Fibroblast of lung (primary cell): ENCODE data around the gene TSC22D2. TPM values are rescaled to one million over a fixed set of nuclear protein-coding genes. Genes with fewer than 3 reads are reported as not detected.

ENCODE experiments used
- DNase-seq, 2 donors: peaks; one replicate each; pipeline versions ENCODE4 v3.0.0 to v3.0.0-alpha.2; 2010; ENCODE audit warnings: low read depth in 2 of 2
- H2AFZ ChIP-seq: 2 replicates; pipeline ENCODE4 v1.5.1; 2012; ENCODE audit warnings: low read length, control low read depth, inconsistent platforms
- H3K27ac ChIP-seq: 2 replicates; pipeline ENCODE4 v1.5.1; 2011; ENCODE audit warnings: low read length, control low read depth; ENCODE audit not compliant: insufficient read depth
- H3K27me3 ChIP-seq: 2 replicates; pipeline ENCODE4 v1.5.1; 2011; ENCODE audit warnings: mild to moderate bottlenecking, low read length; ENCODE audit not compliant: control insufficient read depth, insufficient read depth
- H3K36me3 ChIP-seq: 2 replicates; pipeline ENCODE4 v1.5.1; 2011; ENCODE audit warnings: low read length; ENCODE audit not compliant: control insufficient read depth, insufficient read depth
- H3K4me1 ChIP-seq: 2 replicates; pipeline ENCODE4 v1.5.1; 2011; ENCODE audit warnings: low read length; ENCODE audit not compliant: control insufficient read depth, insufficient read depth; ENCODE audit errors: extremely low read depth
- H3K4me2 ChIP-seq: 2 replicates; pipeline ENCODE4 v1.5.1; 2011; ENCODE audit warnings: low read length, control low read depth; ENCODE audit not compliant: insufficient read depth; ENCODE audit errors: extremely low read depth
- H3K4me3 ChIP-seq, 4 experiments: fragments of 200-600 bp in 1 of 4; sonication (generic) in 1 of 4; replicated peaks in 1 of 4; 2 replicates each; pipeline ENCODE4 v1.5.1; 2011 to 2016; ENCODE audit warnings: low read length in 4 of 4, low read depth in 3 of 4, mild to moderate bottlenecking in 3 of 4, control low read depth in 2 of 4, inconsistent platforms in 1 of 4, mixed read lengths in 1 of 4; ENCODE audit not compliant: insufficient read depth in 1 of 4; ENCODE audit errors: control extremely low read depth in 1 of 4
- H3K79me2 ChIP-seq: 2 replicates; pipeline ENCODE4 v1.5.1; 2012; ENCODE audit warnings: mild to moderate bottlenecking, low read length, inconsistent platforms; ENCODE audit not compliant: control insufficient read depth, insufficient read depth
- H3K9ac ChIP-seq: 2 replicates; pipeline ENCODE4 v1.5.1; 2011; ENCODE audit warnings: mild to moderate bottlenecking, low read length, control low read depth; ENCODE audit not compliant: insufficient read depth
- H3K9me3 ChIP-seq: 2 replicates; pipeline ENCODE4 v1.5.1; 2012; ENCODE audit warnings: low read depth, low read length; ENCODE audit not compliant: control insufficient read depth, insufficient read depth
- H4K20me1 ChIP-seq: 2 replicates; pipeline ENCODE4 v1.5.1; 2011; ENCODE audit warnings: low read length; ENCODE audit not compliant: control insufficient read depth, insufficient read depth; ENCODE audit errors: extremely low read depth
- CTCF ChIP-seq, 2 donors: IDR thresholded peaks in 1 of 2; conservative IDR thresholded peaks in 1 of 2; 1 replicate in 1 of 2; 2 replicates in 1 of 2; pipeline ENCODE4 v1.5.1; 2011 to 2012; ENCODE audit warnings: low read length in 2 of 2, control low read depth in 1 of 2, inconsistent platforms in 1 of 2, low read depth in 1 of 2, mild to moderate bottlenecking in 1 of 2
- EZH2 ChIP-seq: IDR thresholded peaks from 2 replicates; pipeline ENCODE4 v1.5.1; 2012; ENCODE audit warnings: low read length, control low read depth, mild to moderate bottlenecking; ENCODE audit errors: missing control alignments
- polyA plus RNA-seq, 2 donors: library from polyadenylated mRNA; depleted of rRNA in 1 of 2; stranded (reverse) in 1 of 2; unstranded in 1 of 2; fragments of >200 nt; gene quantifications; 2 replicates each; pipeline ENCODE4 v1.2.1, GENCODE V29; 2011 to 2012; ENCODE audit warnings: missing spikeins in 1 of 2
- total RNA-seq: library from RNA; depleted of rRNA; stranded (reverse); fragments of >200 nt; gene quantifications from 2 replicates; pipeline ENCODE4 v1.2.1, GENCODE V29; 2014

TSC22D2 gene
- total and polyA plus RNA-seq, 2 donors (not counting 1 experiment from before 2014, with no cell fraction given), result 23.6 to 29.3 TPM

DNA sequence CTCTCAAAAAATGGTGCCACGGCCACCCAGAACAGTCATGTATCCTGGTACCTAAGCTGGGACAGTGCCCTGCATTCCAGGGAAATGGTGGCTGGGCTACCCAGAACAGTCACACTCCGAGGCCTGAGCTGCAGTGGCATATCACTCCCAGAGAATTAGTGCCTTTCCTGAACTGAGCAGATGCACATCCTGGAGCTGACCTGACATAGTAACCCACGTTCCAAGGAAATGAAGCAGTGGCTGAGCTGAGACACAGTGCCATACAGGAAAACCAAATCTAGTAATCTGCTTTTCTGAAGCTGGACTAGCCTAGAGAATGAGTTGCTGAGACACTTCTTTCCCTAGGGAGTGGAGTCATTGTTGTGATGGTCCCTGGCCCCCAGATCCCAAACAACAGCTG is 96.4 kb downstream of the TSC22D2 start:
- H4K20me1 ChIP-seq, result no peaks in the 10 kb centered on the region
- H3K9me3 ChIP-seq, result no peaks in the 10 kb centered on the region
- TF ChIP-seq EZH2 (no peak), CTCF (conservative IDR thresholded peaks at IDR 0.05 in 1 of 2, IDR thresholded peaks at IDR 0.05 in 1 of 2; ENCODE audit: low read depth in 1 of 2, low read length in 2 of 2) (no peak)
- no peaks in the 10 kb centered on the region for H3K36me3 ChIP-seq
- H3K27ac ChIP-seq, result no peak overlapping the region
- no peak overlapping the region for H3K9ac ChIP-seq
- no peaks in the 10 kb centered on the region for H3K4me1 ChIP-seq
- no peak overlapping the region for H3K4me2 ChIP-seq
- H3K79me2 ChIP-seq, result no peaks in the 10 kb centered on the region
- H2AFZ ChIP-seq, result no peak overlapping the region
- no peak overlapping the region for H3K4me3 ChIP-seq
- no peak for DNase-seq
- H3K27me3 ChIP-seq, result no peaks in the 10 kb centered on the region

DNA sequence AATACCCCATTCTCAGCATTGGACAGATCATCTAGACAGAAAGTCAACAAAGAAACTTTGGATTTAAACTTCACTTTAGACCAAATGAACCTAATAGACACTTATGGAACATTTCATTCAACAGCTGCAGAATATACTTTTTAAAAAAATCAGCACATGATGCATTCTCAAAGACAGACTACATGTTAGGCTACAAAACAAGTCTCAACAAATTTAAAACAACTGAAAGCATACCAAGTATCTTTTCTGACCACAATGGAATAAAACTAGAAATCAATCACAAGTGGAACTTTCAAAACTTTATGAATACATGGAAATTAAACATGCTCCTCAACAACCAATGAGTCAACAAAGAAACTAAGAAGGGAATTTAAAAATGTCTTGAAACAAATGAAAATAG is 100.3 kb downstream of the TSC22D2 start:
- Histone ChIP-seq H3K4me2 (no peak overlapping the region), H3K9ac (no peak overlapping the region), H3K36me3 (no peaks in the 10 kb centered on the region), H3K27ac (no peak overlapping the region), H4K20me1 (no peaks in the 10 kb centered on the region), H3K9me3 (no peaks in the 10 kb centered on the region), H2AFZ (no peak overlapping the region), H3K4me3 (no peak overlapping the region), H3K4me1 (no peaks in the 10 kb centered on the region), H3K27me3 (no peaks in the 10 kb centered on the region), H3K79me2 (no peaks in the 10 kb centered on the region)
- TF ChIP-seq EZH2 (no peak), CTCF (conservative IDR thresholded peaks at IDR 0.05 in 1 of 2, IDR thresholded peaks at IDR 0.05 in 1 of 2; ENCODE audit: low read depth in 1 of 2, low read length in 2 of 2) (no peak)
- DNase-seq, result no peak

DNA sequence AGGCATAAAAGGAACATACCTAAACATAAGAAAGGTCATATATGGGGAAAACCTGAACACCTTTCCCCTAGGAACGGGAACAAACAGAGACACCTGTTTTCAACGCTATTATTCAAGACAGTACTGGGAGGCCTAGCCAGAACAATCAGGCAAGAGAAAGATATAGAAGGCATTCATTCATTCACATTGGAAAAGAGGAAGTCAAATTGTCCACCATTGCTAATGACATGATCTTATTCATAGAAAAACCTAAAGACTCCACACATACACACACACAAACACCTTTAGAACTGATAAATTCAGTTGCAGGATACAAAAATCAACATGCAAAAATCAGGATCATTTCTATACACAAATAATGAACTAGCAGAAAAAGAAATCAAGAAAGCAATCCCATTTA is 101.7 kb downstream of the TSC22D2 start:
- Histone ChIP-seq H4K20me1 (no peaks in the 10 kb centered on the region), H3K27me3 (no peaks in the 10 kb centered on the region), H3K27ac (no peak overlapping the region), H2AFZ (no peak overlapping the region), H3K4me3 (no peak overlapping the region), H3K4me2 (no peak overlapping the region), H3K4me1 (no peaks in the 10 kb centered on the region), H3K9ac (no peak overlapping the region), H3K9me3 (no peaks in the 10 kb centered on the region), H3K36me3 (no peaks in the 10 kb centered on the region), H3K79me2 (no peaks in the 10 kb centered on the region)
- no peak for DNase-seq
- no peak for TF ChIP-seq EZH2
- no peak for TF ChIP-seq CTCF (conservative IDR thresholded peaks at IDR 0.05 in 1 of 2, IDR thresholded peaks at IDR 0.05 in 1 of 2; ENCODE audit: low read depth in 1 of 2, low read length in 2 of 2)
